Nephron progenitor cell (in vitro differentiated cells): ENCODE results near the gene ZBTB46.
"Not testable (repeated sequence)": the region's sequence is repeated elsewhere in the genome, so short reads cannot be mapped to it uniquely, and the experiment has no call there.

Experiments used
- DNase-seq: peaks from one replicate; pipeline ENCODE4 v3.0.0; 2021
- H3K27ac Mint-ChIP-seq: 2 replicates; pipeline ENCODE4 v1.8.0; 2021; ENCODE audit warnings: mild to moderate bottlenecking, moderate library complexity, mixed read lengths
- H3K27me3 Mint-ChIP-seq: 2 replicates; pipeline ENCODE4 v1.8.0; 2021; ENCODE audit warnings: mild to moderate bottlenecking, low read depth, mixed read lengths; ENCODE audit not compliant: poor library complexity
- H3K36me3 Mint-ChIP-seq: 2 replicates; pipeline ENCODE4 v1.8.0; 2021; ENCODE audit warnings: low read depth, mixed read lengths
- H3K4me1 Mint-ChIP-seq: 2 replicates; pipeline ENCODE4 v1.8.0; 2021; ENCODE audit warnings: mixed read lengths
- H3K4me3 Mint-ChIP-seq: 2 replicates; pipeline ENCODE4 v1.8.0; 2021; ENCODE audit warnings: mild to moderate bottlenecking, moderate library complexity, mixed read lengths
- H3K9me3 Mint-ChIP-seq: 2 replicates; pipeline ENCODE4 v1.8.0; 2021; ENCODE audit warnings: mild to moderate bottlenecking, moderate library complexity, mixed read lengths
- TF ChIP-seq, protein P1 (sequence below): fragments of 200-600 bp; sonication (generic); IDR thresholded peaks from 2 replicates; pipeline ENCODE4 v1.5.0; 2021; ENCODE audit warnings: antibody characterized with exemption

Gene ZBTB46, protein sequence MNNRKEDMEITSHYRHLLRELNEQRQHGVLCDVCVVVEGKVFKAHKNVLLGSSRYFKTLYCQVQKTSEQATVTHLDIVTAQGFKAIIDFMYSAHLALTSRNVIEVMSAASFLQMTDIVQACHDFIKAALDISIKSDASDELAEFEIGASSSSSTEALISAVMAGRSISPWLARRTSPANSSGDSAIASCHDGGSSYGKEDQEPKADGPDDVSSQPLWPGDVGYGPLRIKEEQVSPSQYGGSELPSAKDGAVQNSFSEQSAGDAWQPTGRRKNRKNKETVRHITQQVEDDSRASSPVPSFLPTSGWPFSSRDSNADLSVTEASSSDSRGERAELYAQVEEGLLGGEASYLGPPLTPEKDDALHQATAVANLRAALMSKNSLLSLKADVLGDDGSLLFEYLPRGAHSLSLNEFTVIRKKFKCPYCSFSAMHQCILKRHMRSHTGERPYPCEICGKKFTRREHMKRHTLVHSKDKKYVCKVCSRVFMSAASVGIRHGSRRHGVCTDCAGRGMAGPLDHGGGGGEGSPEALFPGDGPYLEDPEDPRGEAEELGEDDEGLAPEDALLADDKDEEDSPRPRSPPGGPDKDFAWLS

DNA sequence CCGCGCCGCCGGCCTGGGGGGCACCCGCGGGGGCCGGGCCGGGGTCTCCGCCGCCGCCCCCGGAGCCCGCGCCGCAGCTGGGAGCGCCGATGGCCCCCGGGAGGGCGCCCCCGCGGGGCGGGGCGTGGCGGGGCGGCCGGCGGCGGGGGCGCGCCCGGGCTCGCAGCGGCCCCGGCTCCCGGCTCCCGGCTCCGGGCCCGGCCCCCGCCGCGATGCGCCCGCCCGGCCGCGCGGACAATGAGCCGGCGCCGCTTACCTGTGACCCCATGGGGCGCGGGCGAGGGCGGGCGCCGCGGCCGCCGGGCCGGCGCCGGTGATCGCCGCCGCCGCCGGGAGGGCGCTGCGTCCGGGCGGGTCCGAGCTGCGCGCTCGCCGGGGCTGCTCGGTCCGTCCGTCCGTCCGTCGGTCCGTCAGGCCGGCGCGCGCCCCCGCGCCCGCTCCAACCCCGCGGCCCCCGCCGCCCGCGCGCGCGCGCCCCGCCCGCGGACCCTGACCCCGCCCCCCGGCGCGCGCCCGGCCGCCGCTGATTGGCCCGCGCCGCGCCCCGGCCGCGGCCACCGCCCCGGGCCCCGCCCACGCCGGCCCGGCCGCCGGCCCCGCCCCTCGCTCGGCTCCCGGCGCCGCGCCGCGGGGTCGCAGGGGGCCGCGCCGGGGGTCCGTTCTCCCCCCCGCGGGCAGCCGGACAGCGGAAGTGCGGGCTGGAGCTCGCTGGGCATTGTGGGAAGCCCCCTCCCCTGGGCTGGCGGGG is at the start of gene ZBTB46:
Gene ZBTB46 (minus strand): TSS at position 424 of the 748 bp plus-strand sequence. CDS start 40,507 bp downstream, outside the sequence.
- H3K4me3 Mint-ChIP-seq: peak within 1 kb of the TSS; percentile 96
- H3K27me3 Mint-ChIP-seq: peaks cover 16% of the 10 kb centered on the region
- peaks cover 62% of the 10 kb centered on the region for H3K4me1 Mint-ChIP-seq
- no peak within 1 kb of the TSS for H3K27ac Mint-ChIP-seq
- peaks cover 2% of the 10 kb centered on the region for H3K36me3 Mint-ChIP-seq
- DNase-seq: peak; percentile 82
- H3K9me3 Mint-ChIP-seq: no peaks in the 10 kb centered on the region
- TF ChIP-seq, protein P1, sequence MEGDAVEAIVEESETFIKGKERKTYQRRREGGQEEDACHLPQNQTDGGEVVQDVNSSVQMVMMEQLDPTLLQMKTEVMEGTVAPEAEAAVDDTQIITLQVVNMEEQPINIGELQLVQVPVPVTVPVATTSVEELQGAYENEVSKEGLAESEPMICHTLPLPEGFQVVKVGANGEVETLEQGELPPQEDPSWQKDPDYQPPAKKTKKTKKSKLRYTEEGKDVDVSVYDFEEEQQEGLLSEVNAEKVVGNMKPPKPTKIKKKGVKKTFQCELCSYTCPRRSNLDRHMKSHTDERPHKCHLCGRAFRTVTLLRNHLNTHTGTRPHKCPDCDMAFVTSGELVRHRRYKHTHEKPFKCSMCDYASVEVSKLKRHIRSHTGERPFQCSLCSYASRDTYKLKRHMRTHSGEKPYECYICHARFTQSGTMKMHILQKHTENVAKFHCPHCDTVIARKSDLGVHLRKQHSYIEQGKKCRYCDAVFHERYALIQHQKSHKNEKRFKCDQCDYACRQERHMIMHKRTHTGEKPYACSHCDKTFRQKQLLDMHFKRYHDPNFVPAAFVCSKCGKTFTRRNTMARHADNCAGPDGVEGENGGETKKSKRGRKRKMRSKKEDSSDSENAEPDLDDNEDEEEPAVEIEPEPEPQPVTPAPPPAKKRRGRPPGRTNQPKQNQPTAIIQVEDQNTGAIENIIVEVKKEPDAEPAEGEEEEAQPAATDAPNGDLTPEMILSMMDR: no peak

DNA sequence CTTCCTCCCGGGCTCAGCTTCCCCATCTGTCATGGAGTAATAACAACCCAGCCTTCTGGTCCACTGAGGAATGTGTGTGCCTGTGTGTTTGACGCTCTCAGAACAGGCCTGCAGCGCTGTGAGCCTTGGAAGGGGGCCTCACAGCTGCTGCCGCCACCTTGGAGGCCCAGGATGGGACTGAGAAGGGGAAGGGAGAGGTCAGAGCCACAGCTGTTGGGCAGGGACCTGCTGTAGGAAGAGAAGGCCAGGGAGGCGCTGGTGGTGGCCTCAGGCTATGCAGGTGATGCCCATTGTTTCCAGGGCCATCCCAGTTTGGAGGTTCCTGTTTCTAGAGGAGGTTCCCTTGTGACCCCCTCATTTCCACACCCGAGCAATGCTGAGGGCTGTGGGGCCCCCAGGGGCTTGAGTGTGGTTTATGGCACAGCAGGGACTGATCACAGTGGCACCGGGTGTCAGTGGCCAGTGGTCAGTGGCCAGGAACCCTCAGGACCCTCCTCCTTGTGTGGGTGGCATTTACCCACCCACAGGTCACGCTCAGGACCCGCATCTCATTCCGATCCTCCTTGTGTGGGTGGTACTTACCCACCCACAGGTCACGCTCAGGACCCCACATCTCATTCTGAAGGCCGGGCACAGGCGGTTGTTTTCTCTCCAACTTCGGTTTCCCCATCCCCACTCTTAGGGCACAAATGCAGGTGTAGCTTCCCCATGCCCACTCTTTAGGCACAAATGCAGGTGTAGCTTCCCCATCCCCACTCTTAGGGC is 48.0 kb upstream of the ZBTB46 start:
- Mint-ChIP-seq H3K27me3 (no peaks in the 10 kb centered on the region), H3K27ac (peak overlapping the region; percentile 61), H3K4me3 (no peak overlapping the region), H3K9me3 (no peaks in the 10 kb centered on the region), H3K36me3 (peaks cover 31% of the 10 kb centered on the region), H3K4me1 (no peaks in the 10 kb centered on the region)
- DNase-seq: no peak
- TF ChIP-seq, protein P1: no peak

DNA sequence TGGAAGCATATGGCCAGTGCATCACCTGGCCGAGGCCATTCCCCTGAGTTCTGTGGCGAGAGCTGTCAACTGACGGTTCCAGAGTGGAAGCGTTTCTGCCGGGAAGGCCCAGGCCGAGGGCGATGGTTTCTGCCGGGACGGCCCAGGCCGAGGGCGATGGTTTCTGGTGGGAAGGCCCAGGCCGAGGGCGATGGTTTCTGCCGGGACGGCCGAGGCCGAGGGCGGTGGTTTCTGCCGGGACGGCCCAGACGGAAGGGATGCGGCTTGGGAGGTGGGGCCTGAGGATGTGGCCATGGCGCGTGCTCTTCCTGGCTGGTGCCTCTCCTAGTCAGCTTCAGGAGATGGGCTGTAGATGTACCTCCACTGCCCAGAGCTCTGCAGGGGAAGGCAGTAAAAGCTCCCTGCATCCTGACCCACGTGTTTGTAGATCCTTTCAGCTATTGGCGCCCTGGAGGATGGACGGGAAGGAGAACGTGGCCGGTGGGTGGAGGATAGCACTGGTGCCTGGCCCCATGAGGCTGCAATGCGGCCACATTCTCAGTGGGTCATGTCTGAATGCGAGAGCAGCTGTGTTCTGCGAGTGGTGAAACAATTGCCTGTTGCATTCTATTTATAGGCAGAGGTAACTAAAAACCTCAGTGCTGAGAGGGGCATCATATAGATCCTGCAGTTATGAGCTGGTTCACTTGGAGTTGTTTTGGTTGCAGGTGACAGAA is 46.8 kb upstream of the ZBTB46 start:
- TF ChIP-seq, protein P1: no peak
- H3K27me3 Mint-ChIP-seq: no peaks in the 10 kb centered on the region
- H3K27ac Mint-ChIP-seq: no peak overlapping the region
- H3K36me3 Mint-ChIP-seq: peaks cover 40% of the 10 kb centered on the region
- no peaks in the 10 kb centered on the region for H3K9me3 Mint-ChIP-seq
- H3K4me3 Mint-ChIP-seq: no peak overlapping the region
- DNase-seq: no peak
- no peaks in the 10 kb centered on the region for H3K4me1 Mint-ChIP-seq

DNA sequence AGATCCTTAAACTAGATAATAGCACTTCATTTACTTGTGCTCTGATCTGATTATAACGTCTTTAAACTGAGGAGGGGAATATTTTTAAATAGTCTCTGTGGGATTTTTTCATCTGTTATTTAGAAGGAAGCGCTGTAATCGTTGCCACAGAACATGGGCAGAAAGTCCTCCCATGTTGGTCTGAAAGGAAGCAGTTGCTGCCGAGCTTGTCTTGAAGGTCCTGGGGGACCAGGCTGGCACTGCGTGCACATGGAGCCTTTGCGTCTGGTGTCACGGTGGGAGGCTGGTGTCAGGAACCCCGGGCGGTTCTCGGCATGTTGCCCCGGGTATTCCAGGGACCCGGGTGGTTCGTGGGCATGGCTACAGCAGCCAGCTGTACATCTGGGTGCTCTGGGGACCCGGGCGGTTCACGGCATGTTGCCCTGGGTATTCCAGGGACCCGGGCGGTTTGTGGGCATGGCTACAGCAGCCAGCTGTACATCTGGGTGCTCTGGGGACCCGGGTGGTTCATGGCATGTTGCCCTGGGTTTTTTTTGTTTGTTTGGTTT is 45.5 kb upstream of the ZBTB46 start:
- Mint-ChIP-seq H3K27me3 (no peaks in the 10 kb centered on the region), H3K4me1 (no peaks in the 10 kb centered on the region), H3K4me3 (no peak overlapping the region), H3K9me3 (no peaks in the 10 kb centered on the region), H3K27ac (peak overlapping the region; percentile 52), H3K36me3 (peaks cover 43% of the 10 kb centered on the region)
- TF ChIP-seq, protein P1: no peak
- no peak for DNase-seq

DNA sequence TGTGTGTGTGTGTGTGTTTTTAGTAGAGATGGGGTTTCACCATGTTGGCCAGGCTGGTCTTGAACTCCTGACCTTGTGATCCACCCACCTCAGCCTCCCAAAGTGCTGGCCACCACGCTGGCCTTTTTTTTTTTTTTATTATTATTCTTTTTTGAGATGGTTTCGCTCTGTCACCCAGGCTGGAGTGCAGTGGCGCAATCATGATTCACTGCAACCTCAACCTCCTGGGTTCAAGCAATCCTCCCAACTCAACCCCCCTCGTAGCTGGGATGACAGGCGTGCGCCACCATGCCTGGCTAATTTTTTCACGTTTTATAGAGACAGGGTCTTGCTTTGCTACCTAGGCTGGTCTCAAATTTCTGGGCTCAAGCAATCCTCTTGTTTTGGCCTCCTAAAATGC is 43.2 kb upstream of the ZBTB46 start:
- peaks cover 53% of the 10 kb centered on the region for H3K36me3 Mint-ChIP-seq
- not testable (repeated sequence) for H3K4me3 Mint-ChIP-seq, H3K9me3 Mint-ChIP-seq, H3K27ac Mint-ChIP-seq, H3K27me3 Mint-ChIP-seq, DNase-seq, H3K4me1 Mint-ChIP-seq
